GM12874 (cell line): ENCODE results near the gene TBXA2R.

Experiments used
- TF ChIP-seq, protein P1 (sequence below): IDR thresholded peaks from 2 replicates; pipeline ENCODE4 v1.5.1; 2011; ENCODE audit warnings: low read depth, mild to moderate bottlenecking, control low read depth, low read length, moderate library complexity; ENCODE audit not compliant: insufficient read depth

The TBXA2R gene

DNA sequence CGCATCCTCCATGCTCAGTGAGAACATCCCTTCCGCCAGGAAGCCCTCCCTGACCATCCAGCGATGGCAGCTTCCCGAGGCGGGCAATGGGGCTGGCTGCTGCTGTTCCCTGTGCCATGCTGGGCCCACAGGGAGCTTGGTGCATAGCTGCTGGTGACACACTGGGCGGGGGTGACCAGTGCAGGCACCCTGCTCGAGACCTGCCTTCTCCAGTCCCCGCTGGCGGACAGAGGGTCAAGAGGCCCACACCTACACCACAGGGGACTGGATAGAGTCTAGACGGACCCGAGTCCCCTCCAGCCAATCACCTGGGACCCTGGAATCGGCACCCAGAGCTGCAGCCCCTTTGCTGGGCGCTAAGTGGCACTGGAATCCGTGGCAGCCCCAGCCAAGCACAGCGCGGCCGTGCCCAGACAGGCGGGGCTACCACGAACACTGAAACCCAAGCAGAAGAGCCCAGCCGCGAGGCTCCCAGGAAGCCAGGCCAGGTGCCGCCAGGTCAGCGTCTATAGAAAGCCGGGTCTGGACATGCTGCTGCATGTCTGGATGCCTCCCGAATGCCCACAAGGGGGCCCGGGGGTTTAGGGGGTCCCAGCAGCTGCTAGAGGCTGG lies 9.0 kb upstream of the TBXA2R start:
- TF ChIP-seq, protein P1, sequence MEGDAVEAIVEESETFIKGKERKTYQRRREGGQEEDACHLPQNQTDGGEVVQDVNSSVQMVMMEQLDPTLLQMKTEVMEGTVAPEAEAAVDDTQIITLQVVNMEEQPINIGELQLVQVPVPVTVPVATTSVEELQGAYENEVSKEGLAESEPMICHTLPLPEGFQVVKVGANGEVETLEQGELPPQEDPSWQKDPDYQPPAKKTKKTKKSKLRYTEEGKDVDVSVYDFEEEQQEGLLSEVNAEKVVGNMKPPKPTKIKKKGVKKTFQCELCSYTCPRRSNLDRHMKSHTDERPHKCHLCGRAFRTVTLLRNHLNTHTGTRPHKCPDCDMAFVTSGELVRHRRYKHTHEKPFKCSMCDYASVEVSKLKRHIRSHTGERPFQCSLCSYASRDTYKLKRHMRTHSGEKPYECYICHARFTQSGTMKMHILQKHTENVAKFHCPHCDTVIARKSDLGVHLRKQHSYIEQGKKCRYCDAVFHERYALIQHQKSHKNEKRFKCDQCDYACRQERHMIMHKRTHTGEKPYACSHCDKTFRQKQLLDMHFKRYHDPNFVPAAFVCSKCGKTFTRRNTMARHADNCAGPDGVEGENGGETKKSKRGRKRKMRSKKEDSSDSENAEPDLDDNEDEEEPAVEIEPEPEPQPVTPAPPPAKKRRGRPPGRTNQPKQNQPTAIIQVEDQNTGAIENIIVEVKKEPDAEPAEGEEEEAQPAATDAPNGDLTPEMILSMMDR: no peak

DNA sequence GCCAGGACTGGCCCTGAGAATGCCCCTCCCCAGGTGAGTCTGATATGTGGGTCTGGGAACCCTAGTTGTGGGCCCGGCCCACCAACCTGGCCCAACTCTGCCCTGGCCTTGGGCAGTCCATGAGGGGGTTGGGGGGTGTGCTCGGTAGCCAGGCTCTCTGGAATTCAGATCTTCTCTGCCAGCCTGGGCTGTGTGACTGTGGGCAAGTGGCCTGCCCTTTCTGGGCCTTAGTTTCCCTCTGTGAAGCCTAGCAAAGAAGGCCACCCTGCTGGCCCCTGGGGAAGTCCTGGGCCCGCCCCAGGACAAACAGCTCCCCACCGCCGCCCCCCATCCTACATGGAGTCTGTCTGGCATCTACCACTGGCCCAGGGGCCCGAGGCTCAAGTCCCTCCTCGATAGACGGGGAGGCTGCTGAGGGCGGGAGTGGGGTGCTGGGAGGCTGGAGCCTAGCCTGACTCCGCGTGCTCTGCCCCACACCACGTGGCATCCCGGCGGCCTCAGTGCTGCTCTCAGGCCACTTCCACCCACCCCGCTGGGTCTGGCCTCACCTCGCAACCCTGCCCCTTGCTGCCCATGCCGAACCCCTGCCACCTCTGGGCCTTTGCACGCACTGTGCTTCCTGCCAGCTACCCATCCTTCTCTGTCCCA lies 8.3 kb upstream of the TBXA2R start:
- TF ChIP-seq, protein P1: no peak

DNA sequence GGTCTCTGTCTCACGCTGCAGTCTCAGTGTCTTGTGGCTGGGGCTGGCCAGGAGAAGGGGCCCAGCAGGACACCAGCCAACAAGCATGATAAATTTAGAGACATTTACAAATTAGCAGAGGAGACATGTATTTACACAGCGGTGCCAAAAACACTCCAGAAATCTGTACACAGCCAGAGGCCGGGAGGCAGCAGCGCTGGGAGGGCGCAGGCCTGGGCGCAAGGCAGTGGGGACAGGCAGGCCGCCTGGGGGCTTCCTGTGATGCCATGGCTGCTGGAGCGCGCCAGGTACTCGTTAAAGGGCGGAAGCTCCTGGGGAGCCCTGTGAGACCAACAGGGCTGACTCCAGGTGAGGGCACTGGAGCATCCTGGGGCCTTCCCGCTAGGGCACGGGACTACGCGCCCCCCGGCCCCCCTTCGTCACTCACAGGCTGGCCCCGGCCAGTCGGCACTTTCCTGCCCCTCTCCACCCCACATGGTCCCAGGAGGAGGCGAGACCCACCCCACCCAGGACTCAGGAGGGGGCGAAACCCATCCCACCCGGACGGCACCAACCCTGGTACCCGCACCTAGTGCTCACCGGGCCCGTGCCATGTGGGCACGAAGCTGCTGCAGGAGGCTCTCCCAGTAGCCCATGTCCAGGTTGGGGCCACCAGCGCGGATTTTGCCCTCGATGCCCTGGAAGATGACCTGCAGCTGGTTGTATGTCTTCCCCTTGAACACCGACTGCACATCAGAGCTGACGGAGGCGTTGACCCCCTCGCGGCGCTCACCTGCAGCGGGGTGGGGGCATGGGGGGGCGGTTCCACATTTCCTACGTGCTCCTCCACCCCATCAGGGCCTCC lies 7.4 kb upstream of the TBXA2R start:
- TF ChIP-seq, protein P1: no peak

DNA sequence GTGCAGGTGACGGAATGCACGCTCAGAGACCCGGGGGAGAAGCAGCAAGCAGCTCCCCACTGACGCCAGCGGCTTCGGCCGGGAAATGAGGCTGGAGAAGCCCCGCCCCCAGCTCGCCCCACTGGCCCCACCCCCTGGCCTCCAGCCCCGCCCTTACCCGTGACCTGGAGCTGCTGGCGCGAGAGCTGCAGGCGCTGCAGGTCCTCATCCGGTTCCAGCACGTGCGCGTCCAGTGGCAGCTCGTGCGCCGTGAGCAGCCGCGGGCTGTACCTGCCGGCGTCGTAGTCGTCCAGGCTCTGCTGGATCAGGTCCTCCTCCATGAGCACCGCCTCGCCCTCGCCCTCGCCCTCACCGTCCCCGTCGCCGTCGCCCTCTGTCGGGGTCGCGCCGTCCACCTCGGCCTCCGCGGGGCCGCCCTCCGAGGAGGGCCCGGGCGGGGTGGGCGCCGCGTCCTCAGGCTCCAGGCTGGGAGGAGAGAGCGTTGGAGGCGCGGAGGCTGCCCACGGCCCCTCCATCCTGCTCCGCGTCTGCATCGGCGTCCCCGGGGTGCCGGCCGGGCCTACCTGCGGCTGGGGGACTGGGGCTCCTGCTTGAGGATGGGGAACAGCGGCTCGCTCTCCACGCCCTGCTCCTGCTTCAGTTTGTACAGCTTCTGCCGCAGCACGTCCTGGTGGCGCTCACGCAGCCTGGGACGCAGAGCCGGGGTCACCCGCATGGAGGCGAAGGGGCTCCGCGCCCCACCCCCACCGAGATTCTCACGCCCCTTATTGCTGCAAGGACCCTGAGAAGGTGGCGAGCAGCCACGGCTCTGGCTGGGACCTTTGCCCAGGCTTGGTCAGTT lies 6.4 kb upstream of the TBXA2R start:
- TF ChIP-seq, protein P1: no peak

DNA sequence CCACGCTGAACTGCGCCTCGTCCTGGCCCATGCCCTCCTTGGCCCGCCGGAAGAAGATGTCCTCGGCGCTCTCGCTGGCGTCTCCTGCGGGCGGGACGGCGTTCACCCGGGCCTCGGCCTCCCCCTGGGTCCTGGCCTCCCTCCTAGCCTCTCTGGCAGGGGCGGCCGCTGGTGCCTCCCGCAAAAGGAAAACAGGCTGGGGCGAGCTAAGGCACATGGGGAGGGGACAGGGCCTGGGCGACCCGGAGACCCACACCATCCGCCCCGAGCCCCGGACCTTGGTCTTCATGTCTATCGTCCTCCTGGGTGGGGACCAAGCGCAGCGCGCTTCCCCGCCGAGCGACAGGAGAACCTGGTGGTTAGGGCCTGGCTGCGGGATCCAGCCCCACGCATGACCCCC lies 5.7 kb upstream of the TBXA2R start:
- TF ChIP-seq, protein P1: no peak

DNA sequence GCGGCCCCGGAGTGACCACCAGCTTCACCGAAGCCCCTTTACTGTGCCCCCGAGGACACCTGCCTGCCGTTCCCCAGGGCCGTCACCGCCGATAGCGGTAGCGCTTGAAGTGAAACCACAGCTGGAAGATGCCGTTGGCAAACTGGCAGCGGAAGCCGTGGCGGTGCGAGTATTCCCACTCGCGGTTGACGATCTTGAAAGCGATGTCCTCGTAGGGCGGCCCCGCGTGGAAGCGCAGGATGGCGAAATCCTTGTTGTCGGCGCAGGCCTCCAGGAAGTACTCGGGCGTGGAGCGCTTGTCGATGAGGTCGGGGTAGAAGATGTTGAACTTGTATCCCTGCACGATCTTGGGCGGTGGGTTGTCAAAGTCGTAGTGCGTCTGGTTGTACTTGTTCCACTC lies 5.2 kb upstream of the TBXA2R start:
- TF ChIP-seq, protein P1: no peak
